Activated CD8-positive, alpha-beta memory T cell treated with anti-CD3 and anti-CD28 coated beads, Interleukin-2, amount 50 U/mL, for 1 hour (primary cell): Measurements from ENCODE around the gene NDUFB11.
A peak's percentile ranks its signal among the peaks of the same experiment; 100 is the strongest.

ENCODE experiments used
- DNase-seq: peaks from one replicate; pipeline ENCODE4 v3.0.0-alpha.2; 2020; ENCODE audit errors: extremely low read depth

NDUFB11 gene

GRCh38 chrX:47144626-47145394 lies at the start of gene NDUFB11, which contains the start of gene RBM10:
NDUFB11 (minus strand) TSS chrX:47144702; CDS start chrX:47144679, 23 bp downstream.
RBM10 (plus strand) TSS chrX:47145221; CDS start chrX:47147482, 2,261 bp downstream.
- peak; percentile 69 for DNase-seq

- DNase-seq, result peak; percentile 95
These were observed 49.1 kb upstream of the NDUFB11 start, which contains the start of gene UBA1 for GRCh38 chrX:47193475-47194193. UBA1 (plus strand) TSS chrX:47193829; CDS start chrX:47198803, 4,974 bp downstream.

- no peak for DNase-seq
These were observed 47.4 kb upstream of the NDUFB11 start for GRCh38 chrX:47191806-47192401.

GRCh38 chrX:47191331-47191730 lies 46.8 kb upstream of the NDUFB11 start:
- DNase-seq, result no peak

DNA sequence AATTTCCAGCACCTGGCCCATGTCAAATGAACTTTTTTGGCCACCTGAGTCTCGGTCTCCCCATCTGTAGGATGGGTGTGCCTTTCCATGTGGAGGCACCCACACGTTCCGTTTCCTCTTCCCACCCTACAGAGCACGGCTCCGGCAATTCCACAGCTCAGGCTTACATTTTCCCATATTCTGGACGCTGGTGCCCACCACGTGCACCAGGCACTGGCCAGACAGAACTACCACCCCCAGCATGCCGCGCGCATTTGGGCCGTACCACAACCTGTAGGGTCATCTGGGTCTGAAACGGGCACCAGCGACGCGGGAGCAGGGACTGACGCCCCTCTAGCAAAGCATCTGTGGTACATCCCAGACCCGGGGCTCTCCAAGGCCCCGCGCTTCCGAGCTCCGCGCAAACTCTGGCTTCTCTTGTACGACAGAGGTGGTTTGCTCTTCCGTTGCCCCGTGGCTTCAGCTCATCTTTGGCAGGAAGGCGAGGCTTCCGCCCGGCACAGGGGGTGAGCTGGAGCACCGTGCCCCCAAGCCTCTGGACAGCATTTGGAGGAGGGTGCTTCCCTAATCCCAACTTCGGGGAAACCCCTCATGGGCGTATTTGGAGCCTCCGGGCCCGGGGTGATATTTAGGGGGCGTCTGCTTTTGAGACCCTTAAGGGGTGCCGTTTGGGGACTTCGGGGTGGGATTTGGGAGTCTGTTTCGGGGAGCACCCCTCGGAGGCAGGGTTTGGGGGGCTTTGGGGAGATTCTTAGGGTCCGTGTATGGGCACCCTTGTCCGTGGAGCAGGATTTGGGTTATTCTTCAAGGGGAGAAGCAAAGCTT lies 46.2 kb upstream of the NDUFB11 start:
- peak; percentile 68 for DNase-seq

DNA sequence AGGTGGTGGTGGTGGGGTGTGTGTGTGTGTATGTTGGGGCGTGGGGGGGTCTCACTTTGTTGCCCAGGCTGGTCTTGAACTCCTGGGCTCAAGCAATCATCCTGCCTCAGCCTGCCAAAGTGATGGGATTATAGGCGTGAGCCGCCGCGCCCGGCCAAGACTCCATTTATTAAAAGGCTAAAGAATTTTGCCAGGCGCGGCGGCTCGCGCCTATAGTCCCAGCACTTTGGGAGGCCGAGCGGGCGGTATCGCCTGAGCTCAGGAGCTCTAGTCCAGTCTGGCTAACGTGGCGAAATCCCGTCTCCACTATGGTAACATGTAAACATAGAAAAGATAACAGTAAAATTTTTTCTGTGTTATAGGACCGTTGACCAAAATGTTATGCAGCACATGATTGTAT lies 45.4 kb upstream of the NDUFB11 start:
- no peak for DNase-seq

DNA sequence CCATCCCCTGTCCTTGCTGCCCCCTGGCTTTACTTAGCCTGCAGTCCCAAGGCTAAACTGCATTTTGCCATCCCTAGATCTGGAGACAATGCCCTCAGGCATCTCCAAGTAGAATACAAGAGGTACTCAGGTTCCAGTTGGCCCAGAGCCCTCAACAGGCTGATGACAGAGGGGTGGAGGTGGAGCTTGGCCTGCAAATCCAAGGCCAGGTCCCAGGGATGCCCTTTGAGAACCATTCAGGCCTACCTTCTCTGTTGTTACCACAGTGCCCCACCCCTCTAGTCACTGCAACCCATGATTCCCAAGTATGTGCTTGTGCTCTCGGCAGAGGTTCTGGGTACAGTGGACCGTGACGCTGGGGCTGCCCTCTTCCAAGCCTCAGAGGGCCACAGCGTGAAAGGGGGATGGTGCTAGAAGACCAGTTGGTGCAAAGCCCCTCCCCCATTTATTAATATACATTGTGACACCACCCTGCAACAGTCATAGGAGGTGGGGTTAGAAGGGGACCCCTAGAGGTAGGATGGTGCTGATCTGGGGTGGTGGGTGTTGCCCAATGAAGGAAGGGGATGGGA lies 42.7 kb upstream of the NDUFB11 start:
- no peak for DNase-seq

DNA sequence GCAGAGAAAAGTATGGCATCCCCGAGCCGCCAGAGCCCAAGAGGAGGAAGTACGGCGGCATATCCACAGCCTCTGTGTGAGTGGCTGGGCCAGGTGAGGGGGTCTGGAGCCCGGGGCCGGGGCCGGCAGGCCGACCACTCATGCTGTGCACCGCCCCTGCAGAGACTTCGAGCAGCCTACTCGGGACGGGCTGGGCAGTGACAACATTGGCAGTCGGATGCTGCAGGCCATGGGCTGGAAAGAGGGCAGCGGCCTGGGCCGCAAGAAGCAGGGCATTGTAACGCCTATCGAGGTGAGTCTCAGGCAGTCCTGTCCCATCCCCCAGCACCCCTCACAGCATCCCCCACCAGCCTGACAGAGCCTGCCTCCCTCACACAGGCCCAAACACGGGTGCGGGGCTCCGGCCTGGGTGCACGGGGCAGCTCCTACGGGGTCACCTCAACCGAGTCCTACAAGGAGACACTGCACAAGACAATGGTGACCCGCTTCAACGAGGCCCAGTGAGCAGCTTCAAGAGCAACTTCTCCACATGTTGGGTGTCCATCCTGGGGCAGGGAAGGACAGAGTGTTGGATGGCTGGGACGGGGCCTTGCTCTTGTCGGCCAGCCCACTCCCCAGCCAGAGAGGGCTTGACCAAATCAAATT lies 41.7 kb upstream of the NDUFB11 start:
- no peak for DNase-seq

GRCh38 chrX:47185241-47185640 lies 40.7 kb upstream of the NDUFB11 start:
- DNase-seq, result no peak

GRCh38 chrX:47184486-47184885 lies 40.0 kb upstream of the NDUFB11 start:
- no peak for DNase-seq

DNA sequence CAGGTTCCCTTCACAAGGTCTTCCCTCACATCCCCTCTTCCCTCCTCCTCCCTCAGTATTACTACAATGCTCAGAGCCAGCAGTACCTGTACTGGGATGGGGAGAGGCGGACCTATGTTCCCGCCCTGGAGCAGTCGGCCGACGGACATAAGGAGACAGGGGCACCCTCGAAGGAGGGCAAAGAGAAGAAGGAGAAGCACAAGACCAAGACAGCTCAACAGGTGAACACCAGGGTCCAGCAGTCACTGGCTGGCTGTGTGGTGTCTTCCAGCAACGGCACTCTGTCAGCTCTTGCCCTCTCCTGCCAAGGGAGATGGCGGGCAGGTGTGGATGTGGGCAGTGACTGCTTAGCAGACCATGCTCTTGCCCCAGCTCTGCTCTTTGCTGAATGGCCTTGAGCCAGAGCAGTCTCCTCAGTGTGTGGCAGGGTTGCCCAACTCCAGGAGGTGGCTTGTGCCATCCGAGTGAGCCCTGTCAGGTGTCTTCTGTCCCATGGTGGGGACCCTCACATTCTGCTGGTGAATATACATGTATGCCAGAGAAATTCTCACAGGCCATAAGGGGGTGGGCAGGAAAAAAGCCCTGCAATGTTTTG lies 37.7 kb upstream of the NDUFB11 start:
- DNase-seq, result no peak

DNA sequence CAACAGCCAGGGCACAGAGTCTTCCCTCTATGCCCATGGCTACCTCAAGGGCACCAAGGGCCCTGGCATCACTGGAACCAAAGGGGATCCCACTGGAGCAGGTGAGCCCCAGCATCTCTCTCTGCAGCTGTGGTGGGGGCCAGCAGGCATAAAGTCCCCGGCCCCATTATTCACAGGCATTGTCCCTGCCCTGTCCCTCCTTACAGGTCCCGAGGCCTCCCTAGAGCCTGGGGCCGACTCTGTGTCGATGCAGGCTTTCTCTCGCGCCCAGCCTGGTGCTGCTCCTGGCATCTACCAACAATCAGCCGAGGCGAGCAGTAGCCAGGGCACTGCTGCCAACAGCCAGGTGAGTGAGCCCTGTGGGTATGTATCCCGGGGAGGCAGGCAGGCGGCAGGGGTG lies 36.8 kb upstream of the NDUFB11 start:
- DNase-seq, result no peak

- DNase-seq, result no peak
These were observed 35.8 kb upstream of the NDUFB11 start for GRCh38 chrX:47180346-47180745.

- DNase-seq, result no peak
These were observed 35.4 kb upstream of the NDUFB11 start for GRCh38 chrX:47179928-47180255.

GRCh38 chrX:47179221-47179927 lies 34.9 kb upstream of the NDUFB11 start:
- DNase-seq, result no peak

DNA sequence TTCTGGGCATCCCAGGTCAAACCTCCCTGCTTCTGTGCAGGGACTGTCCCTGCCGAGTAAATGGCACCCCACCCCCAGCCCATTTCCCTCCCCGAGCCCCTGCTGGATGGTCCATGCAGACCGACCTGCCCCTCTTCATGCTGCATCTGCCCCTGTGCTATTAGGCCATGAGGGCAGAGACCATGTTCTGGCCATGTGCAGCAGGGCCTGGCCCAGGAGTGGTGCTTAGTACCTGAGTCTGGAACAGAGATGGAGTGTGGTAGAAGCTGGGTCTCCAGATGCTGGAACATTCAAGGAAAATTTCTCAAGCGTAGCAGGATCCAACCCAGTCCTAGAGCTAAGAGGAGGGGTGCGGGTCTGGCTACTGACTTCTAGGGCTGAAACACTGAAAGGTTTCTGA lies 33.8 kb upstream of the NDUFB11 start:
- DNase-seq, result no peak

- no peak for DNase-seq
These were observed 32.6 kb upstream of the NDUFB11 start for GRCh38 chrX:47177079-47177478.

DNA sequence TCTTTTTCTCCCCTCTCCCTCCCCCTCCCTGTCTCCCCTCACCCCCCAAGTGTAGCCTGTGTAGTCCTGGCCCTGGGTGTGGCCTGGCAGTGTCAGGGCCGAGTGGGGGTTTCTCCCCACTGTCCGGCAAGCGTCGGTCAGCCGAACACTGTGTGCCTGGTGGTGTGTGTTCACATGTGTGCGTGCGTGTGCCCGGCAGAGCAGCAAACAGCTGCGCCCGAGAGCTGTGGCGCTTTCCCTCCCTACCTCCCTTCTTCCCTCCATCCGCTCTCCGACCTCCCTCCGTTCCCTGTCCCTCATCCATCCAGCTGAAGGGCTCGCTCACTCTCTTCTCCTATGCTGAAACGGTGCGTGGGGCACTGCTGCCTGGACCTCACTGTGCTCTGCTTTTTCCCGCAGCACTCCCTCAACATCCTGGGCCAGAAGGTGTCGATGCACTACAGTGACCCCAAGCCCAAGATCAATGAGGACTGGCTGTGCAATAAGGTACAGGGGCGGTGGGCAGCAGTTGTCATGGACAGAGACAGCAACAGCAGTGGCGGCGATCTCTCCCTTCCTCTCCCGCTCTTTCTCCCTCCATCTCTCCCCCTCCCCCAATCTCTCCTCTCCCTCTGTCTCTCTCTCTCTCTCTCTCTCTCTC lies 31.7 kb upstream of the NDUFB11 start:
- no peak for DNase-seq

DNA sequence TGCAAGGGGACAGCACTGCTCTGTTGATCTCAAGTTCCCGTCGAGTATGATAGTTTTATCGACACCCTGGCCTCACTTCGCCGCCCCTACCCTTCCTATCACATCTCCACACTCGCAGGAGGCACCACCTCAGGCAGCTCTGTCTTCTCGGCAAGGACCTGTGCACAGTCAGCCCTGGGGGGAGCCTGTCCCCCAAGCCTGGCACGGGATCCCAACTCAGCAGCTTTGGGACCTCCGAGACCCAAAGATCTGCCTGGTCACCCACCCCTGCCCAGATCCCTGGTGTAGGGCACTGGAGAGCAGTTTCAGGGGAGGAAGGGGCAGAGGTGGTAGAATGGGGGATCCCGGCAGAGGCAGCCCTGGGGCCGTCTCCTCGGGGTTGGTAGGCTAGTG lies 31.1 kb upstream of the NDUFB11 start:
- DNase-seq, result no peak
